ENCODE measurements around the gene GJD3. TPM values are rescaled to one million over a fixed set of nuclear protein-coding genes. Genes with fewer than 3 reads are reported as not detected.
A peak's percentile ranks its signal among the peaks of the same experiment; 100 is the strongest.

Gene GJD3
- total RNA-seq, 2 experiments from 2014 or later, result not detected

- no peak overlapping the region for H3K27ac ChIP-seq (ENCODE audit: low read depth, low read length, poor library complexity, severe bottlenecking)
- no peaks in the 10 kb centered on the region for H3K36me3 ChIP-seq (ENCODE audit: insufficient read depth, low read length)
- intact Hi-C loops (cut with micrococcal nuclease; ENCODE audit: unreplicated experiment), result no loop called here
- no peaks in the 10 kb centered on the region for H4K20me1 ChIP-seq (ENCODE audit: insufficient read depth, low read length)
- no TSS peak for BruUV-seq (replicated peaks)
- no peak overlapping the region for H2AFZ ChIP-seq (ENCODE audit: low read length)
- peak overlapping the region; percentile 53 for H3K4me3 ChIP-seq (ENCODE audit: low read depth, low read length, poor library complexity, severe bottlenecking)
- H3K79me2 ChIP-seq (ENCODE audit: insufficient read depth, low read depth, low read length), result no peaks in the 10 kb centered on the region
- no peaks in the 10 kb centered on the region for H3K9me3 ChIP-seq (ENCODE audit: low read length)
- ChIA-PET POLR2A (no interaction called here), CTCF (ENCODE audit: unreplicated experiment) (interaction anchor here (0.6 kb wide), 1 partner anchor 23 kb away, joined by 3 read pairs; no protein-coding TSS in a partner anchor)
- no peaks in the 10 kb centered on the region for H3K9me2 ChIP-seq (ENCODE audit: insufficient read depth, low read length)
- H3K4me2 ChIP-seq (ENCODE audit: low read length), result peak overlapping the region; percentile 69; the same call in 1 of the 2 replicates
- peaks cover 4% of the 10 kb centered on the region for H3K4me1 ChIP-seq (ENCODE audit: insufficient read depth, low read length, poor library complexity, severe bottlenecking)
- no peak for DNase-seq (ENCODE audit: low spot score)
- no peak for TF ChIP-seq EZH2phosphoT487 (IDR thresholded peaks at IDR 0.05; ENCODE audit: borderline replicate concordance, low read depth, low read length)
- TF ChIP-seq, protein P1, sequence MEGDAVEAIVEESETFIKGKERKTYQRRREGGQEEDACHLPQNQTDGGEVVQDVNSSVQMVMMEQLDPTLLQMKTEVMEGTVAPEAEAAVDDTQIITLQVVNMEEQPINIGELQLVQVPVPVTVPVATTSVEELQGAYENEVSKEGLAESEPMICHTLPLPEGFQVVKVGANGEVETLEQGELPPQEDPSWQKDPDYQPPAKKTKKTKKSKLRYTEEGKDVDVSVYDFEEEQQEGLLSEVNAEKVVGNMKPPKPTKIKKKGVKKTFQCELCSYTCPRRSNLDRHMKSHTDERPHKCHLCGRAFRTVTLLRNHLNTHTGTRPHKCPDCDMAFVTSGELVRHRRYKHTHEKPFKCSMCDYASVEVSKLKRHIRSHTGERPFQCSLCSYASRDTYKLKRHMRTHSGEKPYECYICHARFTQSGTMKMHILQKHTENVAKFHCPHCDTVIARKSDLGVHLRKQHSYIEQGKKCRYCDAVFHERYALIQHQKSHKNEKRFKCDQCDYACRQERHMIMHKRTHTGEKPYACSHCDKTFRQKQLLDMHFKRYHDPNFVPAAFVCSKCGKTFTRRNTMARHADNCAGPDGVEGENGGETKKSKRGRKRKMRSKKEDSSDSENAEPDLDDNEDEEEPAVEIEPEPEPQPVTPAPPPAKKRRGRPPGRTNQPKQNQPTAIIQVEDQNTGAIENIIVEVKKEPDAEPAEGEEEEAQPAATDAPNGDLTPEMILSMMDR (conservative IDR thresholded peaks at IDR 0.05; ENCODE audit: low read length), result no peak
These were observed 1.3 kb downstream of the GJD3 start for GRCh38 chr17:40363111-40363827.

DNA sequence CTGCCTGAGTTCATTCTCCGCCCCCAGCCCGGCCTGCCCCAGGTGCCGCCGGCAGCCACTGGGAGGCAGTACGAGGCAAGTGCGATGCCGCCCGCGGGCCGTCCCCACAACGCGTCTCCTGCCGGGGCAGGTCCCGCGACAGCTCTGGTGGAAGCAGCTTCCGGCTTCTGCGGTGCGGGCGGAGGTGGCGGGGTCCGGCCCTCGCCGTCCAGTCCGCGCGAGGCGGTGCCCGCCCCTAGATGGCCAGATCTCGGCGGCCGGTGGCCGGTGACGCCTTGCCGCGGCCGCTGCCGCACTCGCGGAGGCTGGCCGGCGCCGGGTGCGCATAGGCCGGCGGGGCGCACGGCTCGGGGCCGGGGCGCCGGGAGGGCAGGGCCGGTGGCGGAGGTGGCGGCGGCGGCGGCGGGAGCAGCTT, 1.8 kb downstream of the GJD3 start:
- H4K20me1 ChIP-seq (ENCODE audit: insufficient read depth, low read length), result no peaks in the 10 kb centered on the region
- H3K4me3 ChIP-seq (ENCODE audit: low read depth, low read length, poor library complexity, severe bottlenecking), result peak overlapping the region; percentile 53
- DNase-seq (ENCODE audit: low spot score), result peak; percentile 82
- ChIA-PET POLR2A (no interaction called here), CTCF (ENCODE audit: unreplicated experiment) (interaction anchor here (0.6 kb wide), 1 partner anchor 24 kb away, joined by 3 read pairs; no protein-coding TSS in a partner anchor)
- peak overlapping the region; percentile 69 for H3K4me2 ChIP-seq (ENCODE audit: low read length)
- peaks cover 4% of the 10 kb centered on the region for H3K4me1 ChIP-seq (ENCODE audit: insufficient read depth, low read length, poor library complexity, severe bottlenecking)
- H3K36me3 ChIP-seq (ENCODE audit: insufficient read depth, low read length), result no peaks in the 10 kb centered on the region
- no TSS peak for BruUV-seq (replicated peaks)
- H3K27ac ChIP-seq (ENCODE audit: low read depth, low read length, poor library complexity, severe bottlenecking), result no peak overlapping the region
- intact Hi-C loops (cut with micrococcal nuclease; ENCODE audit: unreplicated experiment), result loop anchor here (1.0 kb wide), 2 partner anchors 171 to 198 kb away; no protein-coding TSS in a partner anchor
- H3K79me2 ChIP-seq (ENCODE audit: insufficient read depth, low read depth, low read length), result no peaks in the 10 kb centered on the region
- H2AFZ ChIP-seq (ENCODE audit: low read length), result no peak overlapping the region
- H3K9me2 ChIP-seq (ENCODE audit: insufficient read depth, low read length), result no peaks in the 10 kb centered on the region
- TF ChIP-seq, protein P1 (conservative IDR thresholded peaks at IDR 0.05; ENCODE audit: low read length), result peak; percentile 83
- TF ChIP-seq EZH2phosphoT487 (IDR thresholded peaks at IDR 0.05; ENCODE audit: borderline replicate concordance, low read depth, low read length), result no peak
- no peaks in the 10 kb centered on the region for H3K9me3 ChIP-seq (ENCODE audit: low read length)

Measured in OCI-LY7 (cell line).